HG03439 (cell line): ENCODE data around the gene ADORA1.

Experiments
- ATAC-seq: cut with Tn5 transposase; IDR thresholded peaks from one replicate; pipeline ENCODE4 v1.9.1; 2021; ENCODE audit warnings: mild to moderate bottlenecking, moderate library complexity; ENCODE audit not compliant: unreplicated experiment

ADORA1 gene

GRCh38 chr1:203184467-203184866 is 56.9 kb downstream of the ADORA1 start:
- ATAC-seq: no peak

GRCh38 chr1:203185061-203185461 is 57.5 kb downstream of the ADORA1 start:
- ATAC-seq: no peak

- no peak for ATAC-seq
These were observed 58.1 kb downstream of the ADORA1 start for GRCh38 chr1:203185585-203185984.

- ATAC-seq: no peak
These were observed 58.5 kb downstream of the ADORA1 start for GRCh38 chr1:203186091-203186445.

- no peak for ATAC-seq
These were observed 59.1 kb downstream of the ADORA1 start, which contains the start of gene CHI3L1 for GRCh38 chr1:203186446-203187303. TSS of gene CHI3L1 (minus strand) at chr1:203186704. CDS start at chr1:203186623, 81 bp downstream.

GRCh38 chr1:203187304-203187685 is 59.8 kb downstream of the ADORA1 start:
- no peak for ATAC-seq

GRCh38 chr1:203187689-203188264 is 60.3 kb downstream of the ADORA1 start:
- ATAC-seq: no peak

GRCh38 chr1:203188686-203189232 is 61.2 kb downstream of the ADORA1 start:
- ATAC-seq: no peak

- ATAC-seq: no peak
These were observed 62.4 kb downstream of the ADORA1 start for GRCh38 chr1:203189951-203190352.

- no peak for ATAC-seq
These were observed 63.4 kb downstream of the ADORA1 start for GRCh38 chr1:203190949-203191348.

- ATAC-seq: no peak
These were observed 68.8 kb downstream of the ADORA1 start for GRCh38 chr1:203196371-203196770.

- no peak for ATAC-seq
These were observed 70.1 kb downstream of the ADORA1 start for GRCh38 chr1:203197625-203198024.

GRCh38 chr1:203199002-203199401 is 71.5 kb downstream of the ADORA1 start:
- ATAC-seq: no peak

GRCh38 chr1:203199481-203199815 is 71.9 kb downstream of the ADORA1 start:
- ATAC-seq: no peak

GRCh38 chr1:203199816-203200571 is 72.5 kb downstream of the ADORA1 start:
- no peak for ATAC-seq

GRCh38 chr1:203200916-203201315 is 73.4 kb downstream of the ADORA1 start:
- ATAC-seq: no peak

- ATAC-seq: no peak
These were observed 74.1 kb downstream of the ADORA1 start for GRCh38 chr1:203201516-203202205.

- ATAC-seq: no peak
These were observed 75.1 kb downstream of the ADORA1 start for GRCh38 chr1:203202431-203203245.

GRCh38 chr1:203204756-203205155 is 77.2 kb downstream of the ADORA1 start:
- no peak for ATAC-seq

GRCh38 chr1:203206129-203206687 is 78.7 kb downstream of the ADORA1 start:
- no peak for ATAC-seq
